OCI-LY1 (cell line): Measurements from ENCODE around the gene HMGXB3.

Experiments used
- H2AFZ ChIP-seq: fragments of 200-600 bp; sonication (generic), shearing (Covaris generic); 2 replicates; pipeline ENCODE4 v1.6.0; 2014; ENCODE audit warnings: antibody characterized with exemption, mild to moderate bottlenecking, low read length
- H3F3A ChIP-seq: fragments of 200-600 bp; sonication (generic), shearing (Covaris generic); 2 replicates; pipeline ENCODE4 v1.6.0; 2014; ENCODE audit warnings: mild to moderate bottlenecking, antibody characterized with exemption, low read length, moderate library complexity; ENCODE audit not compliant: insufficient read depth
- H3K27ac ChIP-seq: fragments of 200-600 bp; sonication (generic); 2 replicates; pipeline ENCODE4 v1.5.1; 2014; ENCODE audit warnings: low read length, mixed run types, mild to moderate bottlenecking, low read depth; ENCODE audit not compliant: poor library complexity, severe bottlenecking
- H3K27me3 ChIP-seq: fragments of 200-600 bp; sonication (generic); 2 replicates; pipeline ENCODE4 v1.6.0; 2014; ENCODE audit warnings: antibody characterized with exemption, mild to moderate bottlenecking, low read length, moderate library complexity; ENCODE audit not compliant: insufficient read depth
- H3K36me3 ChIP-seq: fragments of 200-600 bp; sonication (generic); 2 replicates; pipeline ENCODE4 v1.6.1; 2014; ENCODE audit warnings: mild to moderate bottlenecking, antibody characterized with exemption, low read length, moderate library complexity, mixed read lengths; ENCODE audit not compliant: insufficient read depth
- H3K4me1 ChIP-seq: fragments of 200-600 bp; sonication (generic); 2 replicates; pipeline ENCODE4 v1.5.1; 2014; ENCODE audit warnings: mild to moderate bottlenecking, low read length, moderate library complexity; ENCODE audit not compliant: insufficient read depth, severe bottlenecking
- H3K4me2 ChIP-seq: fragments of 200-600 bp; sonication (generic), shearing (Covaris generic); 2 replicates; pipeline ENCODE4 v1.6.1; 2014; ENCODE audit warnings: low read length
- H3K4me3 ChIP-seq: fragments of 200-600 bp; sonication (generic); 2 replicates; pipeline ENCODE4 v1.5.1; 2014; ENCODE audit warnings: low read length, low read depth, mild to moderate bottlenecking, mixed read lengths; ENCODE audit not compliant: poor library complexity, severe bottlenecking
- H3K79me2 ChIP-seq: fragments of 200-600 bp; shearing (Covaris generic); 2 replicates; pipeline ENCODE4 v1.6.1; 2016; ENCODE audit warnings: mixed run types, low read length, mixed read lengths; ENCODE audit not compliant: insufficient read depth
- H3K9ac ChIP-seq: fragments of 200-600 bp; sonication (generic), shearing (Covaris generic); 2 replicates; pipeline ENCODE4 v1.6.1; 2014; ENCODE audit warnings: mild to moderate bottlenecking, low read length, mixed read lengths
- H3K9me2 ChIP-seq: fragments of 200-600 bp; sonication (generic), shearing (Covaris generic); 2 replicates; pipeline ENCODE4 v1.6.1; 2014; ENCODE audit warnings: low read depth, mild to moderate bottlenecking, low read length, mixed read lengths
- H3K9me3 ChIP-seq: fragments of 200-600 bp; shearing (Covaris generic); 2 replicates; pipeline ENCODE4 v1.6.1; 2014; ENCODE audit warnings: low read length, mixed read lengths
- H4K20me1 ChIP-seq: fragments of 200-600 bp; sonication (generic), shearing (Covaris generic); 2 replicates; pipeline ENCODE4 v1.6.0; 2016; ENCODE audit warnings: mild to moderate bottlenecking, low read length; ENCODE audit not compliant: insufficient read depth
- EZH2 ChIP-seq: fragments of 200-600 bp; sonication (generic), shearing (Covaris generic); IDR thresholded peaks from 2 replicates; pipeline ENCODE4 v1.8.0; 2017; ENCODE audit warnings: borderline replicate concordance, mixed run types, mild to moderate bottlenecking, antibody characterized with exemption, low read length, moderate library complexity, mixed read lengths
- TF ChIP-seq, protein P1 (sequence below): fragments of 200-600 bp; sonication (generic), shearing (Covaris generic); IDR thresholded peaks from 2 replicates; pipeline ENCODE4 v1.5.1; 2017; ENCODE audit warnings: mild to moderate bottlenecking, antibody characterized with exemption, low read length, moderate library complexity, mixed read lengths

HMGXB3 gene

GRCh38 chr5:150021491-150022157 lies 21.1 kb downstream of the HMGXB3 start:
- TF ChIP-seq, protein P1, sequence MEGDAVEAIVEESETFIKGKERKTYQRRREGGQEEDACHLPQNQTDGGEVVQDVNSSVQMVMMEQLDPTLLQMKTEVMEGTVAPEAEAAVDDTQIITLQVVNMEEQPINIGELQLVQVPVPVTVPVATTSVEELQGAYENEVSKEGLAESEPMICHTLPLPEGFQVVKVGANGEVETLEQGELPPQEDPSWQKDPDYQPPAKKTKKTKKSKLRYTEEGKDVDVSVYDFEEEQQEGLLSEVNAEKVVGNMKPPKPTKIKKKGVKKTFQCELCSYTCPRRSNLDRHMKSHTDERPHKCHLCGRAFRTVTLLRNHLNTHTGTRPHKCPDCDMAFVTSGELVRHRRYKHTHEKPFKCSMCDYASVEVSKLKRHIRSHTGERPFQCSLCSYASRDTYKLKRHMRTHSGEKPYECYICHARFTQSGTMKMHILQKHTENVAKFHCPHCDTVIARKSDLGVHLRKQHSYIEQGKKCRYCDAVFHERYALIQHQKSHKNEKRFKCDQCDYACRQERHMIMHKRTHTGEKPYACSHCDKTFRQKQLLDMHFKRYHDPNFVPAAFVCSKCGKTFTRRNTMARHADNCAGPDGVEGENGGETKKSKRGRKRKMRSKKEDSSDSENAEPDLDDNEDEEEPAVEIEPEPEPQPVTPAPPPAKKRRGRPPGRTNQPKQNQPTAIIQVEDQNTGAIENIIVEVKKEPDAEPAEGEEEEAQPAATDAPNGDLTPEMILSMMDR: no peak
- no peak for TF ChIP-seq EZH2
- H3F3A ChIP-seq: no peaks in the 10 kb centered on the region
- no peaks in the 10 kb centered on the region for H3K4me1 ChIP-seq
- no peak overlapping the region for H3K27ac ChIP-seq
- no peak overlapping the region for H2AFZ ChIP-seq
- H3K4me2 ChIP-seq: no peak overlapping the region
- peaks cover 2% of the 10 kb centered on the region; the same call in 1 of the 2 replicates for H3K9me3 ChIP-seq
- H3K36me3 ChIP-seq: peaks cover 100% of the 10 kb centered on the region
- no peaks in the 10 kb centered on the region for H3K79me2 ChIP-seq
- H3K4me3 ChIP-seq: no peak overlapping the region
- no peak overlapping the region for H3K9ac ChIP-seq
- no peaks in the 10 kb centered on the region for H4K20me1 ChIP-seq
- H3K27me3 ChIP-seq: no peaks in the 10 kb centered on the region
- no peaks in the 10 kb centered on the region for H3K9me2 ChIP-seq

DNA sequence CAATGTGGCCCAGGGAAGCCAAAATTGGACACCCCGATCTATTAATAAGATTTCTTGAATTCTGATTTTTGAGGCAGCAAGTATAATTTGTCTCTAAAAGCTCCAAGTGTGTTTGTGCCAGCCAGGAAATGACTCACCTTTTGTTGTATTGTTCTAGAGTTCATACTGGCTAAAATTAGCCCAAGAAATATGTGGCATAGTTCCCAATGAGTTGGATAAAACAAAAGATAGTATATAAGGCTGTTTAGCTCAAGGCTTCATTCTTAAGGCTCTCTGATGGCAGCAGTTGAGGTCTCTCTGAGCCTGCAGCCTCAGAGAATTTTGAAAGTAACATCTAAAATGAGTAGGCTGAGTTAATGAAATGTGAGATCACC lies 21.6 kb downstream of the HMGXB3 start:
- H3K9me2 ChIP-seq: no peaks in the 10 kb centered on the region
- H3K9ac ChIP-seq: no peak overlapping the region
- no peaks in the 10 kb centered on the region for H3K27me3 ChIP-seq
- H3K4me3 ChIP-seq: no peak overlapping the region
- TF ChIP-seq EZH2: no peak
- TF ChIP-seq, protein P1: no peak
- H3K4me2 ChIP-seq: no peak overlapping the region
- H3K9me3 ChIP-seq: no peaks in the 10 kb centered on the region; the same call in 1 of the 2 replicates
- peaks cover 100% of the 10 kb centered on the region for H3K36me3 ChIP-seq
- no peaks in the 10 kb centered on the region for H4K20me1 ChIP-seq
- H3K27ac ChIP-seq: no peak overlapping the region
- no peaks in the 10 kb centered on the region for H3K79me2 ChIP-seq
- H3F3A ChIP-seq: no peaks in the 10 kb centered on the region
- no peaks in the 10 kb centered on the region for H3K4me1 ChIP-seq
- no peak overlapping the region for H2AFZ ChIP-seq

DNA sequence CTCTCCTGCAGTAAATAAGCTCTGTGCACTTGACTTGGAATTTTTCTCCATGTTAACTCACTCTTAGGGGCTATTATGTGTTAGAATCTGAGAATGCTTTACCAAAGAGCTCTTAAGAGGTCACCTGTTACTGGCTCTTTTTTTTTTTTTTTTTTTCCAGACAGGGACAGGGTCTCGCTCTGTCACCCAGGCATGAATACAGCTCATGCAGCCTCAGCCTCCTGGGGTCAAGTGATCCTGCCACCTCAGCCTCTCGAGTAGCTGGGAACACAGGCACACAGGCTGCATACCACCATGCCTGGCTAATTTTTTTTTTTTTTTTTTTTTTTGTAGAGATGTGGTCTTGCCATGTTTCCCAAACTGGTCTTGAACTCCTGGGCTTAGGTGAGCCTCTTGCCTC lies 22.1 kb downstream of the HMGXB3 start:
- Histone ChIP-seq H3K27ac (no peak overlapping the region), H3K27me3 (no peaks in the 10 kb centered on the region), H3K9ac (no peak overlapping the region), H3K79me2 (no peaks in the 10 kb centered on the region), H3F3A (no peaks in the 10 kb centered on the region), H4K20me1 (no peaks in the 10 kb centered on the region), H3K4me2 (no peak overlapping the region), H3K36me3 (peaks cover 100% of the 10 kb centered on the region), H3K4me1 (no peaks in the 10 kb centered on the region), H3K4me3 (no peak overlapping the region), H3K9me2 (no peaks in the 10 kb centered on the region), H3K9me3 (no peaks in the 10 kb centered on the region; the same call in 1 of the 2 replicates), H2AFZ (no peak overlapping the region)
- TF ChIP-seq, protein P1: no peak
- no peak for TF ChIP-seq EZH2
